HG03558 (cell line): ENCODE results near the gene KAT6B.
"Not testable (repeated sequence)": the region's sequence is repeated elsewhere in the genome, so short reads cannot be mapped to it uniquely, and the experiment has no call there.

Experiments used
- ATAC-seq: cut with Tn5 transposase; IDR thresholded peaks from one replicate; pipeline ENCODE4 v1.9.1; 2021; ENCODE audit warnings: moderate number of reproducible peaks; ENCODE audit not compliant: unreplicated experiment; ENCODE audit errors: extremely low read depth

The KAT6B gene

DNA sequence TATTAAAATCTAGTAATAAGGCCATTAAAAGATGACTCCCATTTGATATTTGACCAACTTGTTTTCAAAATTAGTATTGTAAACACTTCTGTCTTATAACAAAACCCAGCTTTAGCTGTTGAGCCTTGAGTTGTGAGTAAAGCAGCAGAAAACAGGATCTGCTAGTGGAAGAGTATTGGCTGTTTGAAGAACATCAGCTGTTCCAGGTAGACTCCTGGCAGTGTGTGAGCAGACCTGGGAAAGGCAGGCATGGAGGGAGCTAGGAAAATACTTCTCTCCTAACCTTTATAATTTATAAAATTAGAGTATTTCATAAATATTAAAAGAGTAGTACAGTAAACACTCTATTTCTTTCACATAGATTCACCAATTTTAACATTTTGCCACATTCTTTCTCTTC is 29.0 kb downstream of the KAT6B start:
- no peak for ATAC-seq

DNA sequence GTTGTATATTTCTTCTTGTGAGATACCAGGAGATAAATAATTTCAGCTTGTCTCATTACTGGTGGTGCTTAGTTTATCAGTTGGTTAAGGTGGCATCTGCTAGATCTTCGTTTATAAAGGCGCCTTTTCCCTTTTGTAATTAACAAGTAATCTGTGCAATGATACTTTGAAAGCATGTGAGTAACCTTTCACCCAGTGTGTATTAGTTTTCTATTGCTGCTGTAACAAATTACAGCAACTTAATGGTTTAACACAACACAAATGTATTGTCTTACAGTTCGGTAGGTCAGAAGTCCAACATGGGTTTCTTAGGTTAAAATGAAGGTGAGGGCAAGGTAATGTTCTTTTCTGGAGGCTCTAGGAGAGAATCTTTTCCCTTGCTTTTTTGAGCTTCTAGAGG is 30.5 kb downstream of the KAT6B start:
- ATAC-seq, result no peak

DNA sequence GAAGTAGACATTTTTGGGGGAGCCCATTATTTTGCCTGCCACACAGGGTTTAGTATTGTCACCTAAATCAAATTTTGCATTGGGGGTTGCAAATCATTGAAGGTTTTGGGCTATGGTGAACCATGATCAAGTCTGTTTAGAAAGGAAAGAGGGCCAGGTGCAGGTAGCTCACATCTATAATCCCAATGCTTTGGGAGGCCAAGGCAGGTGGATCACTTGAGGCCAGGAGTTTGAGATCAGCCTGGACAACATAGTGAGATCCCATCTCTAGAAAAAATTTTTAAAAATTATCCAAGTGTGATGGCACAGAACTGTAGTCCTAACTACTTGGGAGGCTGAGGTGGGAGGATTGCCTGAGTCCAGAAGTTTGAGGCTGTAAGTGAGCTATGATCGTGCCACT is 31.2 kb downstream of the KAT6B start:
- no peak for ATAC-seq

DNA sequence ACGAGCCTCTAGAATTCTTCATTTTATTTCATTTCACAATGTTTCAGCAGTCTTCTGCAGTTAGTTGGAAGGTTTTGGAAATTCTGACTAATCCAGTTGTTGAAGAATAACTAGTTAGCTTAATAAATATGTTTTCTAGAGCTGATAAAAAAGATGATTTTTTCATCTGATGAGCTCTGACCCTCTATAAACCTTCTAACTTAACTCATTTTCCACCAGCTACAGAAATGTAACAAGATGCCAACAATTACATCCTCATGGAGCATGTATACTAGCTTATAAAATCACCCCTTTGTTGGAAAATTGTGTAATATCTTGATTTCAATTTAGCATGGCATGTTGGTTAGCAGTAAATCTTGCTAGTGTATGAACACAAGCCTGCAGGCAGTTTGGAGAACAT is 33.1 kb downstream of the KAT6B start:
- no peak for ATAC-seq

DNA sequence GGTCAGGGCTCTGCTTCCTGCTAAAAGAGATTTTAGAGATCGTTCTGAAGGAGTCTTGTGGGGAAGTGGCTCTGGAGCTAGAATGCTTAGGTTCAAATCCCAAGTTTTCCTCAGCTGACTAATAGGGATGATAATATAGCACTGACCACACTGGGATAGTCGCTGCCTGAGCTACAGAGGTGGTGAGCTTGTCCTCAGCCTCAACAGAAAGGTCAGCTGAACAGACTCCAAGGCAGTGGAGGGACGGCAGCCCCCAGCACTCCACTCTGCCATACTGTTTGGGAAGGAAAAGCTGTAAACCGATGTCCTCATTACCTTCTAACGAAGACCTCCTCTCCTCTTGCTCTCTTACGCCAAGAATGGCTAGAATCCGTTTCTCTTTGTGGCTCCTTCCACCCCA is 36.2 kb downstream of the KAT6B start:
- no peak for ATAC-seq

- no peak for ATAC-seq
Measured at GRCh38 chr10:74863551-74863950, 37.2 kb downstream of the KAT6B start.

DNA sequence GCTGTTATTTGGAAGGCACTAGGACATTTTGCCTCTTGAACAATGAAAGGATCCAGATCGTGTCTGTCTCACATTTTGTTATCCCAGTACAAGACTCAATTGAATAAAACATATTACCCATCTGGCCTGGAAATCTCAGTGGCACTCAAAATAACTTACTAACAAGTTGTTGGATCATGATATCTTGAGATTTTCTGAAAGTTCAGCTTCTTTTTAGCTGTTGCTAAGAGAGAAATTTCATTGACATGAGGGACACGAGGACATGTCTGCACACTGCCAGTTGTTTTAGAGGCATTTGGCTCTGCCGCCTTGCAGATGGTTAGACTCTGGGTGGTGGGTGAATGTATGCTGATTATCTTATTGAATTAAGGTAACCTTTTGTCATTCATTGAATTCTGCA is 41.0 kb downstream of the KAT6B start:
- no peak for ATAC-seq

DNA sequence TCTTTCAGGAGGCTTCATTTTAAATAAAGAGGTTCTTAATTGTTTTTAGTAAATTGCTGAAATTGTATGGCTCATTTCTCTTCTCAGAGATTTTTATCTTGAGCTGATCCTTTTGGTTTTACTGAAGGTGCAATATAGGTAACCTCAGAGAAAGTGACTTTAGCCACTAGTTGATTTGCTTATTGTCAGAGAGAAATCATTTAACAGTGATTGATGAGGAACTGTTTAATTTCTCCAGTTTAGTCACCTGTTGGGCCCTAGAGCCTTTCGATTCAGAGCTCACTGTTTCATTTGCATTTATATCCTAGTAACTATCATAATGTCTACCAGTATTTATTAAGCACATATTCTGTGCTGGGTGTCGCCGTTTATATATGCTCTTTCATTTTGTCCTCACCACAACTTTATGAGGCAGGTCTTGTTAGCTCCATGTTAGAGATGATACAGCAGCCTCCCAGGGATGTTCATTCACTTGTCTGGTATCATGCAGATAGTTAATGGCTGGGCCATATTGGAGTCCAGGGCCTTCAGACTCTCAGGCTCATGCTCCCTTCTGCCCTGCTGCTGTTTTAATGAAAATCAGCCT is 42.1 kb downstream of the KAT6B start:
- ATAC-seq, result no peak

DNA sequence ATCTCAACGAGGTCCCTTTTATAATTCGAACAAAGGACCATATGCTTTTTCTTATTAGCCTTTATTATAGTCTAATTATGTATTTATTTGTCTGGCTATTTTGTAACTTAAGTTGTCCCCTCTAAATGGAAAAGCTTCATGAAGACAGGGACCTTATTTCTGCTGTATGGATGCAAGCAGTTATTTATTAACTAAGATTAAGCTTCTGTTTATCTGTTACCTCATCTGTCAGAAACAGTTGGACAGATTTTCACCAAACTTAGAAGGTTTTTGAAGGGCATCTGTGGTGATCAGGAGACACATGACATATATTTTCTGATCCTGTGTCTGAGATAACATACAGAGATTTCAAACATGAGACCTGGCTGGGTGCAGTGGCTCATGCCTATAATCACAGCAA is 43.2 kb downstream of the KAT6B start:
- no peak for ATAC-seq

DNA sequence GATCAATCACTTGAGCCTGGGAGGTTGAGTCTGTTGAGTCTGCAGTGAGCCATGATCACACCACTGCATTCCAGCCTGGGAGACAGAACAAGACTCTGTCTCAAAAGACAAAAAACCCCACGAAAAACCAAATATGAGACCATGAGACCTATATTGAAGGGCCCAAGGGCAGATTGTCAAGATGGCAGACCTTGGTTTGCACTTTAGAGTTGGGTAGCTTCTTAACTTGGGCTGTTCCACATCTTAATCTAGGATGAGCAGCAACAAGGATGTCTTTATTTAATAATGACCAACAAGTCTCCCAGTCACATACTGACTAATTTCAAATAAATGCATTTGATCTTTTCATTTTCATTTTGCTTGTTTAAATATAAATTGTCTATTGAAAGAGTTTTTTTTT is 43.8 kb downstream of the KAT6B start:
- ATAC-seq, result no peak

GRCh38 chr10:74871595-74872382 is 45.4 kb downstream of the KAT6B start:
- ATAC-seq, result peak; percentile 76

GRCh38 chr10:74873803-74874454 is 47.5 kb downstream of the KAT6B start:
- ATAC-seq, result no peak

- no peak for ATAC-seq
Measured at GRCh38 chr10:74874649-74875048, 48.2 kb downstream of the KAT6B start.

- ATAC-seq, result no peak
Measured at GRCh38 chr10:74875068-74875467, 48.7 kb downstream of the KAT6B start.

GRCh38 chr10:74875966-74876365 is 49.6 kb downstream of the KAT6B start:
- no peak for ATAC-seq

GRCh38 chr10:74877054-74877453 is 50.7 kb downstream of the KAT6B start:
- ATAC-seq, result not testable (repeated sequence)

GRCh38 chr10:74877898-74878297 is 51.5 kb downstream of the KAT6B start:
- ATAC-seq, result no peak

DNA sequence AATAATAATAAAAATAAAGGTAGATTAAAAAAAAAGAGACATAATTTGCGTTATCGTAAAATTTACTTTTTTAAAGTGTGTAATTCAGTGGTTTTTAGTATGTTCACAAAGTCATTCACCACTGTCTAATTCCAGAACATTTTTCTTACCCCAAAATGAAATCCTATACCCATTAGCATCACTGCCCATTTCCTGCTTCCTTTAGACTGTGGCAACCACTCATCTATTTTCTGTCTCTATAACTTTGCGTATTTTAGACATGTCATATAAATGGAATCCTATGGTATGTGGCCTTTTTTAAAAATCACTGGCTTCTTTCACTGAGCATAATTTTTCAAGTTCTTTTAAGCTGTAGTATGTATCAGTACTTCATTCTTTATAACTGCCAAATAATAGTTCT is 53.6 kb downstream of the KAT6B start:
- no peak for ATAC-seq

GRCh38 chr10:74881253-74881884 is 55.0 kb downstream of the KAT6B start:
- no peak for ATAC-seq

DNA sequence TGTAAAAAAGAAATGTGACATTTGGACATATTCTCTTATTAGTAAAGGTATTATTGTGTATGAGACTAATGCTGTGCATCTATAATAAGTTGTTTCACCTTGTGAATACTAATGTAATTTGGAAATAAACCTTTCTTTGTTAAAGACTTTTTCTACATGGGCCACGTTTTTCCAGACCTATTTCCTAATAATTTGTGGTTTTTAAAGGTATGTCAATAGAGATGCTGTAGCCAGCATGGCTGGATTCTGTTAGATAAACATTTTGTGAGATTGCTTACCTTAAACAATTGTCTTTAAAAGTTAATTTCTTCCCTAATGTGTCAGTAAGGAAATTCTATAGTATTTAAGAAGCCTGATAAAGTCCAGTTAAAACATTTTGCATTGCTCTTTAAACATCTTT is 56.0 kb downstream of the KAT6B start:
- no peak for ATAC-seq

DNA sequence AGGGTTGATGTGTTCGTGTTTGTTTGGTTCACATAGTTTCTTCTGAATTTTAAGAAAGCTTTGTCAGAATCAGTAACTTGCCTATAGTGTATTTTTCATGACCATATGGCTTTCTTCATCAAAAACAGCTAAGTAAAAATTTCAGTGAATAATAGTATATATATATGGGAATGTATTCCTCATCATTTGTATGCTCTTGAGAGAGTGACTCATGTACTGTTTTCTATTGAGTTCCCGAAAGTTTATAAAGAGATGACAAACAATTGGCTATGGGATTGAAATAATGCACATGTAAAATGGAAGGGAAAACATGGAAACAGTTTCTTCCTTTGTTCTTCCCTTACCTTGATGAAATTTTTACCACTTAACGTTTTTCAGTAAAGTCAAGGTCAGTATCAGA is 56.4 kb downstream of the KAT6B start:
- no peak for ATAC-seq
